ENCODE measurements around the gene DENND5A.

DNA sequence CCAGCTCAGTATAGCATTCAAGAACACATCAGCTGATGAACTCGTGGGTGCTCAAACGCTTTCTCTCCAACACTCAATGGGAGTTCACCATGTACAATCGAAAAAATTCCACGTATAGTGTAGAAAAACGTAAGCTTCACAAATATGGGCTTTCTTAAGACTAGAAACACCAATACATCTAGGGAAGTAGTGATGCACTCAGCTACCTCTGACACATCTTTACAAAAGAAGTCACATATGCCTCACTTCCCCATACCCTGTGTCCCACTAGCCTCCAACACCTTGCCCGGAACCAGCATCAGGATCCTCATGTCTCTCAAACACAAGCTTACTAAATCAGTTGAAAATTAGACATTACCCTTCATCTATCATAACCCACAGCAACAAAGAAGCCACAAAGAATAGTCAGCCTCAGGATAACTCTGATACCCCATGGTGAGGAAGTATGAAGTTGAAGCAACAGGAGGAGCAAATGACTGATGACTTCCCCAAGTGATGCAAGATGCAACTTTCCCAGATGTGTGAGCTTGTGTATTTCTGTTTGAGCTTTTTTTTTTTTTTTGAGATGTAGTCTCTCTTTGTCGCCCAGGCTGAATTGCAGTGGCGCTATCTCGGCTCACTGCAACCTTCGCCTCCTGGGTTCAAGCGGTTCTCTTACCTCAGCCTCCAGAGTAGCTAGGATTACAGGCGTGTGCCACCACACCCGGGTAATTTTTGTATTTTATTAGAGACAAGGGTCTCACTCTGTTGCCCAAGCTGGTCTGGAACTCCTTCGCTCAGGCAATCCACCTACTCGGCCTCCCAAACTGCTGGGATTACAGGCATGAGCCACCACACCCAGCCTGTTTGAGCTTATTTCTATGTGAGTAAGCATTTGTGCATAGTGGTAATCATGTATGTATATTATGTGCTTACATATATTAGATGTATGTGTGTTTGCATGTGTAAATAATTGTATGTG lies 8.5 kb upstream of the DENND5A start:
- TF ChIP-seq, protein P1, sequence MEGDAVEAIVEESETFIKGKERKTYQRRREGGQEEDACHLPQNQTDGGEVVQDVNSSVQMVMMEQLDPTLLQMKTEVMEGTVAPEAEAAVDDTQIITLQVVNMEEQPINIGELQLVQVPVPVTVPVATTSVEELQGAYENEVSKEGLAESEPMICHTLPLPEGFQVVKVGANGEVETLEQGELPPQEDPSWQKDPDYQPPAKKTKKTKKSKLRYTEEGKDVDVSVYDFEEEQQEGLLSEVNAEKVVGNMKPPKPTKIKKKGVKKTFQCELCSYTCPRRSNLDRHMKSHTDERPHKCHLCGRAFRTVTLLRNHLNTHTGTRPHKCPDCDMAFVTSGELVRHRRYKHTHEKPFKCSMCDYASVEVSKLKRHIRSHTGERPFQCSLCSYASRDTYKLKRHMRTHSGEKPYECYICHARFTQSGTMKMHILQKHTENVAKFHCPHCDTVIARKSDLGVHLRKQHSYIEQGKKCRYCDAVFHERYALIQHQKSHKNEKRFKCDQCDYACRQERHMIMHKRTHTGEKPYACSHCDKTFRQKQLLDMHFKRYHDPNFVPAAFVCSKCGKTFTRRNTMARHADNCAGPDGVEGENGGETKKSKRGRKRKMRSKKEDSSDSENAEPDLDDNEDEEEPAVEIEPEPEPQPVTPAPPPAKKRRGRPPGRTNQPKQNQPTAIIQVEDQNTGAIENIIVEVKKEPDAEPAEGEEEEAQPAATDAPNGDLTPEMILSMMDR (IDR thresholded peaks at IDR 0.05; ENCODE audit: insufficient read depth, low read depth, low read length), result no peak
- no peak for TF ChIP-seq EZH2 (IDR thresholded peaks at IDR 0.05; ENCODE audit: insufficient read depth, low read length)
